Kidney (tissue), 14 donors: ENCODE measurements around the gene EPB41L3. TPM values are rescaled to one million over a fixed set of nuclear protein-coding genes. Genes with fewer than 3 reads are reported as not detected.

ENCODE experiments used
- DNase-seq, 5 donors: peaks; one replicate each; pipeline ENCODE4 v3.0.0-alpha.2; 2013 to 2020
- FAIRE-seq: peaks from 2 replicates; lab custom pipeline; 2012; peaks lifted over from hg19 to GRCh38; lab: Jason Lieb, UNC
- H3K27ac ChIP-seq, 2 donors: one replicate each; pipeline ENCODE4 v1.7.0; 2013; ENCODE audit warnings: low read depth in 2 of 2, low read length in 2 of 2, inconsistent platforms in 1 of 2
- H3K27me3 ChIP-seq: one replicate; pipeline ENCODE4 v1.7.1; 2013; ENCODE audit warnings: low read length, inconsistent platforms; ENCODE audit not compliant: control insufficient read depth, insufficient read depth
- H3K36me3 ChIP-seq, 3 donors: one replicate each; pipeline versions ENCODE4 v1.7.0 to v1.7.1; 2013; ENCODE audit warnings: low read length in 3 of 3, control low read depth in 1 of 3, inconsistent platforms in 1 of 3; ENCODE audit not compliant: insufficient read depth in 3 of 3, control insufficient read depth in 2 of 3
- H3K4me1 ChIP-seq, 3 donors: one replicate each; pipeline versions ENCODE4 v1.7.0 to v1.7.1; 2013; ENCODE audit warnings: low read length in 3 of 3, inconsistent platforms in 1 of 3, low read depth in 1 of 3; ENCODE audit not compliant: control insufficient read depth in 2 of 3, insufficient read depth in 2 of 3
- H3K4me3 ChIP-seq, 3 donors: one replicate each; pipeline versions ENCODE4 v1.7.0 to v1.8.1; 2013; ENCODE audit warnings: low read length in 3 of 3, control low read depth in 1 of 3, inconsistent platforms in 1 of 3
- H3K9ac ChIP-seq, 3 donors: one replicate each; pipeline versions ENCODE4 v1.7.0 to v1.7.1; 2013; ENCODE audit warnings: low read length in 3 of 3, control low read depth in 1 of 3, inconsistent platforms in 1 of 3
- H3K9me3 ChIP-seq, 3 donors: one replicate each; pipeline versions ENCODE4 v1.7.0 to v1.7.1; 2013; ENCODE audit warnings: low read length in 3 of 3, control low read depth in 1 of 3, inconsistent platforms in 1 of 3; ENCODE audit not compliant: control insufficient read depth in 2 of 3, insufficient read depth in 1 of 3
- intact Hi-C: fragments of 100-400 bp; cut with DNase I; formaldehyde crosslinking; loops from one replicate; pipeline ENCODE4 v1.11.1; 2022
- polyA plus RNA-seq: library from polyadenylated mRNA; stranded (reverse); fragments of 350-450 nt; fragmentation: Illumina TruSeq; extraction: RNeasy Lipid Tissue Mini Kit (QIAGEN cat#74804); gene quantifications from one replicate; pipeline ENCODE4 v1.2.3, GENCODE V29; 2014; ENCODE audit warnings: low read depth, low replicate concordance; ENCODE audit not compliant: insufficient read depth
- total RNA-seq: library from RNA; stranded (reverse); fragmentation: NEBNext Ultra II Directional; extraction: Animal tissue kit (Norgen Biotek cat#: 25700); gene quantifications from one replicate; pipeline ENCODE4 v1.2.1, GENCODE V29; 2021
- TF ChIP-seq, protein P1 (sequence below): IDR thresholded peaks from 3 replicates; pipeline ENCODE4 v1.5.1; 2012; ENCODE audit warnings: mild to moderate bottlenecking, moderate library complexity, borderline replicate concordance; ENCODE audit not compliant: insufficient read depth; ENCODE audit errors: extremely low read depth
- donor health status: control.
- donor health status: control.
- donor health status: control.
- donor health status: control.
- donor health status: control.
- donor health status: DM: yes; HTN: yes; CAD: no.
- donor health status: Normal renal cell carcinoma (clear cell type).

The EPB41L3 gene
- total and polyA plus RNA-seq, 2 donors from 2014 or later, result 35.3 to 44.6 TPM

DNA sequence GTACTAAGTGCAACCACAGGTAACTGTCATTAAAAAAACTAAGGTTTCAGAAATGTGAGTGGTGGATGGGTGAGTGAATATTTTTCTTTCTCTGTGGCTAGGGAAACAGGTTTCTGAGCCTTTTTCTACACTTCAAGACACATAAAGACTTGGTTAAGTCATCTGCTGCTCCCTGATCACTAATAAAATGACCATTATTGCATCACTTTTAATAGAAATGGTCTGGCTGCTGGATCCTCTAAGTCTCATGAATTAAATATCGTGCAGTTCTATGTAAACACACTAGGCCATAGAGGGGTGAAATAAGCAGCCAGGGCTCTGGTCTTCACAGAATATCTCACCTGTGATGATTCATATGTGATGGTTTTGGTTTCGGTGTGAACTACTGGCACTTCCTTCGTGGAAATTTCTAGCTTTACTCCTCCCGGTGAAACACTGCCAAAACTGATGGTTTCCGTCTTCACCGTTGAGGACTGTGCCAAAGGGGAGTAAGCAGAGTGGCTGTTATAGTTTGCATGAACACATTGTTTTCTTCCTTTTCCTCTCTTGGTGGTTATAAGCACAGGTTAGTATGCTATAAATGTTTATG lies 147.8 kb downstream of the EPB41L3 start:
- DNase-seq (no peak), FAIRE-seq (no peak)
- intact Hi-C loops, result no loop called here
- Histone ChIP-seq H3K4me3 (no peak overlapping the region), H3K36me3 (peaks cover 0 to 20% (median 14%) of the 10 kb centered on the region in 3 donors), H3K4me1 (no peaks in the 10 kb centered on the region), H3K9ac (no peak overlapping the region), H3K9me3 (no peaks in the 10 kb centered on the region), H3K27me3 (no peaks in the 10 kb centered on the region), H3K27ac (no peak overlapping the region)
- TF ChIP-seq, protein P1, sequence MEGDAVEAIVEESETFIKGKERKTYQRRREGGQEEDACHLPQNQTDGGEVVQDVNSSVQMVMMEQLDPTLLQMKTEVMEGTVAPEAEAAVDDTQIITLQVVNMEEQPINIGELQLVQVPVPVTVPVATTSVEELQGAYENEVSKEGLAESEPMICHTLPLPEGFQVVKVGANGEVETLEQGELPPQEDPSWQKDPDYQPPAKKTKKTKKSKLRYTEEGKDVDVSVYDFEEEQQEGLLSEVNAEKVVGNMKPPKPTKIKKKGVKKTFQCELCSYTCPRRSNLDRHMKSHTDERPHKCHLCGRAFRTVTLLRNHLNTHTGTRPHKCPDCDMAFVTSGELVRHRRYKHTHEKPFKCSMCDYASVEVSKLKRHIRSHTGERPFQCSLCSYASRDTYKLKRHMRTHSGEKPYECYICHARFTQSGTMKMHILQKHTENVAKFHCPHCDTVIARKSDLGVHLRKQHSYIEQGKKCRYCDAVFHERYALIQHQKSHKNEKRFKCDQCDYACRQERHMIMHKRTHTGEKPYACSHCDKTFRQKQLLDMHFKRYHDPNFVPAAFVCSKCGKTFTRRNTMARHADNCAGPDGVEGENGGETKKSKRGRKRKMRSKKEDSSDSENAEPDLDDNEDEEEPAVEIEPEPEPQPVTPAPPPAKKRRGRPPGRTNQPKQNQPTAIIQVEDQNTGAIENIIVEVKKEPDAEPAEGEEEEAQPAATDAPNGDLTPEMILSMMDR, result no peak

DNA sequence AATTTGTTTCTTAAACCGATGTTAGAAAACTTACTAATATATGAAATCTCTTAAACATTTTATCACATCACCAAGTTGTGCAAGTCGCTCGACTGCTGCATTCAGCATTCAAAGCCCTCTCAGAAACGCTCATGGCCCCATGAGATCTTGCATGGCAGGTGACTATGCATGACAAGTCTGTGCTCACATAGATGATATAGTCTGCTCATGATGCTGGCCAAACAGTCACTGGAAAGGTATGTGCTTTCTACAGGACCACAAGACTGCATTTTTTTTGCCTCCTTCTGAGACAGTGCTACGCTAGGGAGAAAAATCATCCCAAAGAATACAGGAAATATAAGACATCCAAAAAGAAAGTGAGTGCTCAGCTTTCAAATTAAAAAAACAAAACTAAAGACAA lies 150.0 kb downstream of the EPB41L3 start:
- Histone ChIP-seq H3K9me3 (no peaks in the 10 kb centered on the region), H3K9ac (no peak overlapping the region), H3K4me3 (no peak overlapping the region), H3K27me3 (no peaks in the 10 kb centered on the region), H3K27ac (no peak overlapping the region), H3K4me1 (no peaks in the 10 kb centered on the region), H3K36me3 (peaks cover 0 to 20% (median 14%) of the 10 kb centered on the region in 3 donors)
- DNase-seq, result no peak
- FAIRE-seq, result no peak
- intact Hi-C loops, result no loop called here
- TF ChIP-seq, protein P1, result no peak

DNA sequence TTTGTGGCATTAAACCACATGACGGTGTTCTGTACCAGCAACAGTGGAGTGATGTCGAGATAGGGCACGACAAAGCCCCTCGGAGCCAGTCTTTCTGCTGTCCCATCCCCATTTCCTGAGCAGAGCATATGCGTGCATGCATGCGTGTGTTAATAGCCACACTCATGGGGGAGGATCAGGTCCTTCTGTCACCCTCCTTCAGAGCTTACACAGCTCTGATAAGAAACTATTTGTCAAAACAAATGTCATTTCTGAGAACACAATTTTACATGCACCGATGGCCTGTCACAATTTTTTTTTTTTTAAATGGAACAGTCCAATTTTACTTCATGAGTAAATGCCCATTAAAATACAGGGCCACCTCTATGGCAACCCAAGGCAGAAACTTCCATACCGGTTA lies 152.4 kb downstream of the EPB41L3 start:
- no peak for FAIRE-seq
- intact Hi-C loops, result no loop called here
- TF ChIP-seq, protein P1, result no peak

DNA sequence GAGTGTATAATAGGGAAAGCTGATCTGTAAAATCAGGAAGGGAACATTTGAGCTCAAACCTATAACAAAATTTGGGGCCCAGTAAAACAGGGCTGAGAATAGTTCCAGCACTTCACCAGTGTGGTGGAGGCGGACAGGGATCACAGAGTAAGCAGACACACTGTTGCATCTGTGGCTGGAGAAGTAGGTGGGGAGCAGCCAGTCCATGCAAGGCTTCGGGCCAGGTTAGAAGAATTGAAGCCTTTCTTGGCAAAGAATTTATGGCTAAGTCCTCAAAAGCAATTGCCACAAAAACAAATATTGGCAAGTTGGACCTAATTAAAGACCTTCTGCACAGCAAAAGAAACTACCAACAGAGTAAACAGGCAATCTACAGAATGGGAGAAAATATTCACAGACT lies 154.4 kb downstream of the EPB41L3 start:
- no peak overlapping the region for H3K4me3 ChIP-seq
- H3K4me1 ChIP-seq, result no peaks in the 10 kb centered on the region
- TF ChIP-seq, protein P1, result no peak
- no peak overlapping the region for H3K9ac ChIP-seq
- H3K9me3 ChIP-seq, result no peaks in the 10 kb centered on the region
- DNase-seq, result no peak
- no peak overlapping the region for H3K27ac ChIP-seq
- intact Hi-C loops, result no loop called here
- no peak for FAIRE-seq
- H3K36me3 ChIP-seq, result peaks cover 0 to 1% (median under 1%) of the 10 kb centered on the region in 3 donors
- H3K27me3 ChIP-seq, result no peaks in the 10 kb centered on the region

More for the DNA sequence above, 152.4 kb downstream of the EPB41L3 start:
- Histone ChIP-seq H3K36me3 (peaks cover 0 to 20% (median 14%) of the 10 kb centered on the region in 3 donors), H3K9ac (no peak overlapping the region), H3K27ac (no peak overlapping the region), H3K4me1 (no peaks in the 10 kb centered on the region), H3K9me3 (no peaks in the 10 kb centered on the region), H3K4me3 (no peak overlapping the region), H3K27me3 (no peaks in the 10 kb centered on the region)
- DNase-seq, result no peak
